Measurements from ENCODE around the gene DIMT1.

The DIMT1 gene

GRCh38 chr5:62403411-62404250 is at the start of gene DIMT1:
TSS of gene DIMT1 (minus strand) at chr5:62403905. CDS start at chr5:62403772, 133 bp downstream.
- no peaks in the 10 kb centered on the region for H3K9me3 ChIP-seq (ENCODE audit: control insufficient read depth, insufficient read depth, low read depth, low read length)
- ChIA-PET POLR2A (interaction anchor here (0.6 to 3.5 kb wide), 19 partner anchors 9 to 98 kb away, joined by 3 to 92 read pairs (median 6); partner anchors contain the start of genes IPO11 and KIF2A), CTCF (interaction anchor here (0.6 to 1.3 kb wide), 2 partner anchors 66 to 179 kb away, joined by 3 to 5 read pairs; no protein-coding TSS in a partner anchor)
- TF ChIP-seq ZNF266 (tag by site-specific recombination; IDR thresholded peaks at IDR 0.05; ENCODE audit: low read depth) (no peak), ZNF211 (tag by site-specific recombination; IDR thresholded peaks at IDR 0.05; ENCODE audit: low read depth) (no peak), HIC1 (tag by site-specific recombination; IDR thresholded peaks at IDR 0.05) (peak; percentile 50), ZBTB1 (tag by site-specific recombination; IDR thresholded peaks at IDR 0.05) (0 out of 2 replicates have a peak, but pooled peaks have one; percentile 36), ZNF202 (tag by site-specific recombination; IDR thresholded peaks at IDR 0.05; ENCODE audit: borderline replicate concordance) (no peak), ZNF132 (tag by site-specific recombination; IDR thresholded peaks at IDR 0.05; ENCODE audit: borderline replicate concordance) (no peak), ZBTB11 (tag by site-specific recombination; conservative IDR thresholded peaks at IDR 0.05; ENCODE audit: low read depth) (peak; percentile 44; the same call in 1 of the 2 replicates), ZNF664 (tag by site-specific recombination; IDR thresholded peaks at IDR 0.05) (no peak), ZNF692 (tag by site-specific recombination; IDR thresholded peaks at IDR 0.05) (peak; percentile 98), EGR2 (tag by site-specific recombination; IDR thresholded peaks at IDR 0.05; ENCODE audit: low read depth) (peak; percentile 63), HOXD13 (CRISPR knock-in tag; IDR thresholded peaks at IDR 0.05; ENCODE audit: borderline replicate concordance) (no peak), ZNF654 (tag by site-specific recombination; IDR thresholded peaks at IDR 0.05; ENCODE audit: low read depth) (no peak), ZNF571 (tag by site-specific recombination; IDR thresholded peaks at IDR 0.05) (no peak), ZNF513 (tag by site-specific recombination; IDR thresholded peaks at IDR 0.05) (no peak), KLF17 (tag by site-specific recombination; IDR thresholded peaks at IDR 0.05) (peak; percentile 38; the same call in 1 of the 2 replicates), ZNF585B (tag by site-specific recombination; IDR thresholded peaks at IDR 0.05) (no peak), PBX3 (CRISPR knock-in tag; IDR thresholded peaks at IDR 0.05) (0 out of 2 replicates have a peak, but pooled peaks have one; percentile 69), ZFP37 (tag by site-specific recombination; IDR thresholded peaks at IDR 0.05) (peak; percentile 86), SP2 (tag by site-specific recombination; IDR thresholded peaks at IDR 0.05) (peak; percentile 88), ZNF391 (tag by site-specific recombination; IDR thresholded peaks at IDR 0.05; ENCODE audit: borderline replicate concordance, low read depth) (peak; percentile 51; the same call in 1 of the 2 replicates), GLI4 (tag by site-specific recombination; IDR thresholded peaks at IDR 0.05) (no peak), ZNF169 (tag by site-specific recombination; IDR thresholded peaks at IDR 0.05) (no peak), ZNF768 (tag by site-specific recombination; IDR thresholded peaks at IDR 0.05) (no peak; the same call in 1 of the 2 replicates), REPIN1 (tag by site-specific recombination; IDR thresholded peaks at IDR 0.05; ENCODE audit: low read depth) (no peak), SCRT2 (tag by site-specific recombination; IDR thresholded peaks at IDR 0.05) (no peak), ZNF747 (tag by site-specific recombination; IDR thresholded peaks at IDR 0.05) (no peak)

More at GRCh38 chr5:62403411-62404250, at the start of gene DIMT1:
- Histone ChIP-seq H3K4me1 (ENCODE audit: control insufficient read depth, insufficient read depth, low read length) (no peaks in the 10 kb centered on the region), H3K36me3 (ENCODE audit: control insufficient read depth in 2 of 2, insufficient read depth in 1 of 2, low read length in 2 of 2) (peaks cover 16 to 30% of the 10 kb centered on the region in 2 experiments), H3K4me3 (ENCODE audit: low read depth, low read length) (peak within 1 kb of the TSS; percentile 98), H3K27ac (ENCODE audit: extremely low read depth, low read depth, low read length) (peak within 1 kb of the TSS; percentile 79)
